Measurements from ENCODE around the gene GNS.

Gene GNS

GRCh38 chr12:64678835-64679234, 80.4 kb downstream of the GNS start:
- TF ChIP-seq, protein P1, sequence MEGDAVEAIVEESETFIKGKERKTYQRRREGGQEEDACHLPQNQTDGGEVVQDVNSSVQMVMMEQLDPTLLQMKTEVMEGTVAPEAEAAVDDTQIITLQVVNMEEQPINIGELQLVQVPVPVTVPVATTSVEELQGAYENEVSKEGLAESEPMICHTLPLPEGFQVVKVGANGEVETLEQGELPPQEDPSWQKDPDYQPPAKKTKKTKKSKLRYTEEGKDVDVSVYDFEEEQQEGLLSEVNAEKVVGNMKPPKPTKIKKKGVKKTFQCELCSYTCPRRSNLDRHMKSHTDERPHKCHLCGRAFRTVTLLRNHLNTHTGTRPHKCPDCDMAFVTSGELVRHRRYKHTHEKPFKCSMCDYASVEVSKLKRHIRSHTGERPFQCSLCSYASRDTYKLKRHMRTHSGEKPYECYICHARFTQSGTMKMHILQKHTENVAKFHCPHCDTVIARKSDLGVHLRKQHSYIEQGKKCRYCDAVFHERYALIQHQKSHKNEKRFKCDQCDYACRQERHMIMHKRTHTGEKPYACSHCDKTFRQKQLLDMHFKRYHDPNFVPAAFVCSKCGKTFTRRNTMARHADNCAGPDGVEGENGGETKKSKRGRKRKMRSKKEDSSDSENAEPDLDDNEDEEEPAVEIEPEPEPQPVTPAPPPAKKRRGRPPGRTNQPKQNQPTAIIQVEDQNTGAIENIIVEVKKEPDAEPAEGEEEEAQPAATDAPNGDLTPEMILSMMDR (conservative IDR thresholded peaks at IDR 0.05; ENCODE audit: low read length): no peak
- H3K4me3 ChIP-seq (ENCODE audit: low read length): no peak overlapping the region
- no peak for DNase-seq (ENCODE audit: low read depth)

- TF ChIP-seq, protein P1 (conservative IDR thresholded peaks at IDR 0.05; ENCODE audit: low read length): no peak
- no peak for DNase-seq (ENCODE audit: low read depth)
These were observed 81.0 kb downstream of the GNS start for GRCh38 chr12:64678248-64678647.

GRCh38 chr12:64675795-64676194, 83.4 kb downstream of the GNS start:
- H3K4me3 ChIP-seq (ENCODE audit: low read length): no peak overlapping the region
- peak; percentile 53 for DNase-seq (ENCODE audit: low read depth)
- TF ChIP-seq, protein P1 (conservative IDR thresholded peaks at IDR 0.05; ENCODE audit: low read length): no peak

More at GRCh38 chr12:64678248-64678647, 81.0 kb downstream of the GNS start:
- H3K4me3 ChIP-seq (ENCODE audit: low read length): no peak overlapping the region

GRCh38 chr12:64674367-64674922, 84.8 kb downstream of the GNS start:
- no peak overlapping the region for H3K4me3 ChIP-seq (ENCODE audit: low read length)
- TF ChIP-seq, protein P1 (conservative IDR thresholded peaks at IDR 0.05; ENCODE audit: low read length): no peak
- DNase-seq (ENCODE audit: low read depth): no peak

DNA sequence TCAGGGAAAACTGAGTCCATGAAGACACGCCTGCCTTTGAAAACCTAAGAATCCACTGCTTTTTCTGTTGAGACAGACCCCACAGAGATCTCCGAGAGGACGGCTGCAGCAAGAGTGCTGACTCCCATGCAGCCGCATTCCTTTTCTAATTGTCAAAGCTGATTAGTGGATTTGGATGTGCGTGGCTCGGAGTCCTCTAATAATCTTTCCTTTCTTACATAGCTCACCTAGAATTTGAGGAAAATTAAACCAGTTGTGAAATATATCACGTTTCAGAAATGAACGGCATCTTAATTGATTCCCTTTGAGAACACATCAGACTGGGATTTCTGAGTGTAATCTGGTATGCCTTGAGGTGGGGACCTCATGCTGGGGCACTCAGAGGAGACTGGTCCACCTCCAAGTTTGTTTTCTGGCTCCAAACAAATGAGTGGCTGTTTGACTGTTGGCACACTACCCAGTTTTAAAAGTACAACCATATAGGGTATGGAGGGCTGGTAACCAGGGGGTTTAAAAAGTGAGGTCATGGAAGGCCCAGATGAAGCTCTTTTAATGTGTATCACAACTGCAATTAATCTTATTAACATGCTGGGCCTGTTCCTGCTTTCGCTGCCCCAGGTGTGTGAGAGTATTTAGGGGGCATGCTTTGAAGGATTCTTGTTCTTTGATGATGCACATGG, 85.6 kb downstream of the GNS start:
- H3K4me3 ChIP-seq (ENCODE audit: low read length): no peak overlapping the region
- no peak for DNase-seq (ENCODE audit: low read depth)
- TF ChIP-seq, protein P1 (conservative IDR thresholded peaks at IDR 0.05; ENCODE audit: low read length): no peak

DNA sequence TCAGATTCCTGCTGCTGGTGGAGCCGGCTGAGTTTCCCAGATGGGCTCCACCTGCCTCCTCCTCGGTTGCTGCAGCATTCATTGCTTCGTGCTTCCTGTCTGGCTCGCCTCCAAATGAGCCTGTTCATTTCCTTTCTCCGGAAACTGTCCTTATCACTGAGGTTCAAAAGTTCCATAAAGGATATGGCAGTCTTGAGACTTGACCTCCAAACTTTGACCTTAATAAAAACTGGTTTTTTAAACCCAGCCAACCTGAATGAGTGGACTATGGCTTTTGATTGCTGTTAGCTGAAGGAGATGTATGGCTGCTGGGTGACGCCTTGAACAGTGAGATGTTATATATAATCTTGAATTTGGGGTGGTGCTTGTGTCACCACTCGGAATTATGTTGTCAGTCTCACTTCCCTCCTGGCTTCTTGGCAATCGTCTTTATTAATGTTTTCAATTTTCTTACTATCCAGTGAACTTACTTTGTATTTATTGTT, 86.2 kb downstream of the GNS start:
- no peak overlapping the region for H3K4me3 ChIP-seq (ENCODE audit: low read length)
- DNase-seq (ENCODE audit: low read depth): peak; percentile 43

More for the DNA sequence above, 86.2 kb downstream of the GNS start:
- TF ChIP-seq, protein P1 (conservative IDR thresholded peaks at IDR 0.05; ENCODE audit: low read length): no peak

Data from AG10803 (cell line).